Measurements from ENCODE around the gene NOTCH4. TPM values are rescaled to one million over a fixed set of nuclear protein-coding genes. Genes with fewer than 3 reads are reported as not detected.

Gene NOTCH4
- total and polyA plus RNA-seq, 9 of the 15 experiments (the other 6 are each of a cell fraction or from before 2014, with no cell fraction given) = 0.24 to 4.3 (median 1.7) TPM

GRCh38 chr6:32195902-32196681 is 27.8 kb downstream of the NOTCH4 start (continued):
- peak; percentile 89; the same call in 1 of the 2 replicates for TF ChIP-seq ATF2 (CRISPR knock-in tag; IDR thresholded peaks at IDR 0.05)
- TF ChIP-seq FOXA1 (IDR thresholded peaks at IDR 0.05; ENCODE audit: borderline replicate concordance) = no peak
- no peak for TF ChIP-seq SETDB1 (IDR thresholded peaks at IDR 0.05; ENCODE audit: low read length)
- no peak for TF ChIP-seq MEF2A (IDR thresholded peaks at IDR 0.05; ENCODE audit: control insufficient read depth, low read depth, low read length)
- TF ChIP-seq GTF2A2 (tag; IDR thresholded peaks at IDR 0.05) = peak; percentile 58; the same call in 1 of the 2 replicates
- 0 out of 2 replicates have a peak, but pooled peaks have one; percentile 27 for TF ChIP-seq ZNF239 (CRISPR knock-in tag; IDR thresholded peaks at IDR 0.05)
- no peak for TF ChIP-seq SFPQ (IDR thresholded peaks at IDR 0.05; ENCODE audit: low read depth, low read length)
- peak; percentile 75 for TF ChIP-seq TAF9B (IDR thresholded peaks at IDR 0.05; ENCODE audit: partially characterized antibody)
- peak; percentile 71 for TF ChIP-seq ZBTB40 (IDR thresholded peaks at IDR 0.05)
- TF ChIP-seq ZBTB40 (CRISPR knock-in tag; IDR thresholded peaks at IDR 0.05) = no peak
- TF ChIP-seq TOE1 (IDR thresholded peaks at IDR 0.05; ENCODE audit: borderline replicate concordance) = peak; percentile 75; the same call in 1 of the 2 replicates
- TF ChIP-seq TOE1 (CRISPR knock-in tag; IDR thresholded peaks at IDR 0.05; ENCODE audit: borderline replicate concordance, low read depth) = peak; percentile 80; the same call in 1 of the 2 replicates
- peak; percentile 90 for TF ChIP-seq RBM22 (IDR thresholded peaks at IDR 0.05; ENCODE audit: low read depth, low read length, poor library complexity, severe bottlenecking)
- peak; percentile 99 for TF ChIP-seq CREB1 (IDR thresholded peaks at IDR 0.05)
- peak; percentile 99 for TF ChIP-seq CREB1 (CRISPR knock-in tag; IDR thresholded peaks at IDR 0.05)

All from K562 (cell line).